Measurements from ENCODE around the gene PRKCA.
"Not testable (repeated sequence)": the region's sequence is repeated elsewhere in the genome, so short reads cannot be mapped to it uniquely, and the experiment has no call there.

PRKCA gene

DNA sequence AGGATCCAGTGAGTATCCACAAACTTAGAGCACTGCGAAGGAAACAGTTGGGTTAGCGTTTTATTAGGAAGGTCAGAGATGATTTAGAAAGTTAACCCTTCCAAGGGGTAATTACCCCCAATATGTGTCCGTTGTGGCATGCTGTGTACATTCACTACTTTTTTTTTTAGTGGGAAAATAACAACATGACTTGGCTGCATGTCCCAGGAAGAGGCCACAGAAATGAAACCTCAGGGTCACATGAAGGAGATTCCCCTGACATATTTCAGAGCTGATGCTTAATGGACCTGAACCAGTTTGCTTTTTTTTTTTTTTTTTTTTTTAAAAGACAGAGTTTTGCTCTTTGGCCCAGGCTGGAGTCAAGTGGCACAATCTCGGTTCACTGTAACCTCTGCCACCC, 167.5 kb downstream of the PRKCA start:
- H3K9me3 ChIP-seq (ENCODE audit: insufficient read depth, low read depth, low read length) = no peaks in the 10 kb centered on the region
- no peak overlapping the region for H3K27ac ChIP-seq (ENCODE audit: low read depth, low read length)
- no peak overlapping the region for H3K4me3 ChIP-seq (ENCODE audit: low read length)
- H3K4me1 ChIP-seq (ENCODE audit: insufficient read depth, low read length) = peaks cover 52% of the 10 kb centered on the region
- H3K36me3 ChIP-seq (ENCODE audit: insufficient read depth, low read length) = no peaks in the 10 kb centered on the region
- no peak overlapping the region for H3K9ac ChIP-seq (ENCODE audit: low read depth, low read length)
- no peaks in the 10 kb centered on the region for H3K27me3 ChIP-seq (ENCODE audit: insufficient read depth, low read length)
- 90% methylated on average over 4 of the region's 4 CpGs for WGBS

DNA sequence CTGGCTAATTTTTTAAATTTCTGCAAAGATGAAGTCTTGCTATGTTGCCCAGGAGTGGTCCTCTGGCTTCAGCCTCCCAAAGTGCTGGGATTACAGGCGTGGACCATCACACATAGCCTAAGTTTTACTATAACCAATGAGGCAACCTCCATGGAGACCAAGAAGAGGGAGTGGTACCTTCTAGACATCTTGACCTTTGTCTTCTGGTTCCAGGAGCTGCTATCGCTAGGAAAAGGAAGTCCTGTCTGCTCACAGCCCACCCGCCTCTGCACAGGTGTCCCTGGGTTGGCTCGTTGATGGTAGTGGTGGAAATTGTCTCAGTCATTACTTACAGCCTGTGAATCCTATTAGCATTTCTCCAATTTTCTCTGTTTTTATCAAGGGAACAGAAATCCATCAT, 169.7 kb downstream of the PRKCA start:
- H3K9me3 ChIP-seq (ENCODE audit: insufficient read depth, low read depth, low read length) = no peaks in the 10 kb centered on the region
- no peak overlapping the region for H3K9ac ChIP-seq (ENCODE audit: low read depth, low read length)
- whole genome bisulfite sequencing = 95% methylated on average over 3 of the region's 4 CpGs
- no peaks in the 10 kb centered on the region for H3K27me3 ChIP-seq (ENCODE audit: insufficient read depth, low read length)
- no peaks in the 10 kb centered on the region for H3K36me3 ChIP-seq (ENCODE audit: insufficient read depth, low read length)
- H3K27ac ChIP-seq (ENCODE audit: low read depth, low read length) = no peak overlapping the region
- H3K4me3 ChIP-seq (ENCODE audit: low read length) = no peak overlapping the region
- H3K4me1 ChIP-seq (ENCODE audit: insufficient read depth, low read length) = peaks cover 55% of the 10 kb centered on the region

GRCh38 chr17:66474258-66474657, 171.8 kb downstream of the PRKCA start:
- H3K9me3 ChIP-seq (ENCODE audit: insufficient read depth, low read depth, low read length) = no peaks in the 10 kb centered on the region

DNA sequence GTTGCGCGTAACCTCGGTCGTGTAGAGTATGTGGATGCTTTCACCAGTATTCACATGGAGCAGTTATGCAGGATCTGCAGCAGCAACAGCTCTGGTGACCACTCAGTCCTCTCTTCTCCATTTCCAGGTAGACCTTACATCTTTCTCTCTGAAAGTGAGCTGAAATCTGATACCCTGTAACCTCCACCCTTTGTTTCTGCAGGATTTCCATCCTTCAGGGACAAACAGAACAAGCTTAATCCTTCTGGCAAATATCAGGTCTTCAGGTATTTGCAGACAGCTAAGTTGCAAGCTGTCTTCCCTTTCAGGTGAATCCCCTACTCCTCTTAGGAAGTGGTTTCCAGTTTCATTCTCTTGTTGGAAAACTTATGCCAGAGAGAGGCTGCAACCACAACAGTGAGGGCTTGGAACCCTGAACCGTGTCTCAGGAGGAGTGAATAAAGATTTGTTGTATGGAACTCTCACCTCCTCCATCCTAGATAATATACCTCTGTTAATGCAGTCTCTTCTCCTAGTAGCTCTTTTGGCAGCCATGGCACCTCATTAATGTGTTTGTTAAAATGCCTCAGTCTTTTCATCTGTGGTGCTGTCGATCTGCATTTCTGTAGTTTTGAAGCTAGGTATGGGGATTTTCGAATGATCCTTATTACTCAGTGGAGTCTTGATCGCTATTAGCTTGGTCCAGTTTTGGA, 172.5 kb downstream of the PRKCA start:
- Histone ChIP-seq H3K36me3 (ENCODE audit: insufficient read depth, low read length) (no peaks in the 10 kb centered on the region), H3K4me1 (ENCODE audit: insufficient read depth, low read length) (peaks cover 33% of the 10 kb centered on the region), H3K9ac (ENCODE audit: low read depth, low read length) (peak overlapping the region; percentile 28), H3K9me3 (ENCODE audit: insufficient read depth, low read depth, low read length) (no peaks in the 10 kb centered on the region), H3K27me3 (ENCODE audit: insufficient read depth, low read length) (no peaks in the 10 kb centered on the region), H3K27ac (ENCODE audit: low read depth, low read length) (peak overlapping the region; percentile 85), H3K4me3 (ENCODE audit: low read length) (peak overlapping the region; percentile 21)
- WGBS = 66% methylated on average over 7 of the region's 8 CpGs

More at GRCh38 chr17:66474258-66474657, 171.8 kb downstream of the PRKCA start:
- peak overlapping the region; percentile 28 for H3K9ac ChIP-seq (ENCODE audit: low read depth, low read length)
- WGBS = 83% methylated on average over 1 of the region's 1 CpG
- H3K27ac ChIP-seq (ENCODE audit: low read depth, low read length) = peak overlapping the region; percentile 85
- peak overlapping the region; percentile 21 for H3K4me3 ChIP-seq (ENCODE audit: low read length)
- H3K4me1 ChIP-seq (ENCODE audit: insufficient read depth, low read length) = peaks cover 40% of the 10 kb centered on the region
- no peaks in the 10 kb centered on the region for H3K36me3 ChIP-seq (ENCODE audit: insufficient read depth, low read length)
- H3K27me3 ChIP-seq (ENCODE audit: insufficient read depth, low read length) = no peaks in the 10 kb centered on the region

GRCh38 chr17:66476014-66476413, 173.6 kb downstream of the PRKCA start:
- H3K9ac ChIP-seq (ENCODE audit: low read depth, low read length) = no peak overlapping the region
- H3K4me1 ChIP-seq (ENCODE audit: insufficient read depth, low read length) = peaks cover 38% of the 10 kb centered on the region

GRCh38 chr17:66477615-66478283, 175.3 kb downstream of the PRKCA start:
- no peak overlapping the region for H3K9ac ChIP-seq (ENCODE audit: low read depth, low read length)
- no peaks in the 10 kb centered on the region for H3K27me3 ChIP-seq (ENCODE audit: insufficient read depth, low read length)
- H3K9me3 ChIP-seq (ENCODE audit: insufficient read depth, low read depth, low read length) = no peaks in the 10 kb centered on the region

More at GRCh38 chr17:66476014-66476413, 173.6 kb downstream of the PRKCA start:
- no peaks in the 10 kb centered on the region for H3K27me3 ChIP-seq (ENCODE audit: insufficient read depth, low read length)
- no peaks in the 10 kb centered on the region for H3K9me3 ChIP-seq (ENCODE audit: insufficient read depth, low read depth, low read length)
- no peaks in the 10 kb centered on the region for H3K36me3 ChIP-seq (ENCODE audit: insufficient read depth, low read length)
- H3K27ac ChIP-seq (ENCODE audit: low read depth, low read length) = no peak overlapping the region
- no peak overlapping the region for H3K4me3 ChIP-seq (ENCODE audit: low read length)
- 89% methylated on average over 6 of the region's 6 CpGs for WGBS

GRCh38 chr17:66479230-66479889, 176.9 kb downstream of the PRKCA start:
- not testable (repeated sequence) for H3K27me3 ChIP-seq (ENCODE audit: insufficient read depth, low read length); H3K9me3 ChIP-seq (ENCODE audit: insufficient read depth, low read depth, low read length); H3K4me3 ChIP-seq (ENCODE audit: low read length); H3K9ac ChIP-seq (ENCODE audit: low read depth, low read length); H3K36me3 ChIP-seq (ENCODE audit: insufficient read depth, low read length); H3K27ac ChIP-seq (ENCODE audit: low read depth, low read length)
- 95% methylated on average over 2 of the region's 2 CpGs for WGBS
- H3K4me1 ChIP-seq (ENCODE audit: insufficient read depth, low read length) = peaks cover 26% of the 10 kb centered on the region

More at GRCh38 chr17:66477615-66478283, 175.3 kb downstream of the PRKCA start:
- no peak overlapping the region for H3K27ac ChIP-seq (ENCODE audit: low read depth, low read length)
- H3K4me3 ChIP-seq (ENCODE audit: low read length) = no peak overlapping the region
- peaks cover 39% of the 10 kb centered on the region for H3K4me1 ChIP-seq (ENCODE audit: insufficient read depth, low read length)
- 95% methylated on average over 11 of the region's 11 CpGs for WGBS
- no peaks in the 10 kb centered on the region for H3K36me3 ChIP-seq (ENCODE audit: insufficient read depth, low read length)

- Histone ChIP-seq H3K4me3 (ENCODE audit: low read length) (no peak overlapping the region), H3K36me3 (ENCODE audit: insufficient read depth, low read length) (no peaks in the 10 kb centered on the region), H3K27ac (ENCODE audit: low read depth, low read length) (no peak overlapping the region), H3K27me3 (ENCODE audit: insufficient read depth, low read length) (no peaks in the 10 kb centered on the region), H3K9ac (ENCODE audit: low read depth, low read length) (no peak overlapping the region), H3K9me3 (ENCODE audit: insufficient read depth, low read depth, low read length) (no peaks in the 10 kb centered on the region), H3K4me1 (ENCODE audit: insufficient read depth, low read length) (peaks cover 21% of the 10 kb centered on the region)
- 88% methylated on average over 5 of the region's 5 CpGs for WGBS
Observed at GRCh38 chr17:66480243-66480642, 177.8 kb downstream of the PRKCA start.

DNA sequence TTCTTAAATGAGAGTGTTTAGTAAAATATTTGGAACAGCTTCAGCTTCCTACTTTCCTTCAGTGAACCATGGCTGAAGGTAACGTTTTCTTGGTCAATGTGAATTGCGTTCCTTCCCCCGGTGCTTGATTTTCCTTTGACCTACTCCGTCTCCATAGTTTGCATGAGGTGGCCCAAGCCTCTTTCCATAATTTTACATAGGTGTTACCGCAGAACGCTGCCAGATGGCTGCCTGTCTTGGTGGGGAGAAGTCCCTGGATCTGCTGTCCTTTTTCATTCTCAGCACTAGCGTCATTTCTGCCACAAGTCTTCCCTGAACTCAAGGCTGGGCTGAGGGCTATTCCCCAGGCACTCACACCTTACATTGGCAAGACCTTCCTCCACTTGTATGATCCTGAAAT, 178.4 kb downstream of the PRKCA start:
- Histone ChIP-seq H3K36me3 (ENCODE audit: insufficient read depth, low read length) (no peaks in the 10 kb centered on the region), H3K27ac (ENCODE audit: low read depth, low read length) (no peak overlapping the region), H3K9me3 (ENCODE audit: insufficient read depth, low read depth, low read length) (no peaks in the 10 kb centered on the region), H3K4me1 (ENCODE audit: insufficient read depth, low read length) (peaks cover 21% of the 10 kb centered on the region), H3K4me3 (ENCODE audit: low read length) (no peak overlapping the region), H3K9ac (ENCODE audit: low read depth, low read length) (no peak overlapping the region), H3K27me3 (ENCODE audit: insufficient read depth, low read length) (no peaks in the 10 kb centered on the region)
- WGBS = 81% methylated on average over 7 of the region's 7 CpGs

DNA sequence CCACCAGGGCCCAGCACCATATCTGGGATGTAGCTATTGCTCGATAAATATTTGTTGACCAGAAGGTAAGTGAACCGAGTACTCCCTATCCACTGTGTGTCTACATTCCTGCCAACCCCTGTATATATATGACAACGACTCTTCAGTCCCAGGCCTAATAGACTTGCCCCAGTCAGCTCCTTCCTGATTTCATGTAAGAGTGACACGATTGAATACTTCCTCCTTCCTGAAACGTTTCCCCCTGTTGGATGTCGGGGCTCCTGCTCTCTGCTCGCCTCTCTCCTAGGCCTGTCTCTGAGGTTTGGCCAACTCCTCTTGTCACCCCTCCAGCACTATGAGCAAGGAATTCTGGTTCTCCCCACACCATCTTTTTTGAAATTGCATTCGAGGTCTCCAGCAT, 178.9 kb downstream of the PRKCA start:
- no peaks in the 10 kb centered on the region for H3K9me3 ChIP-seq (ENCODE audit: insufficient read depth, low read depth, low read length)

DNA sequence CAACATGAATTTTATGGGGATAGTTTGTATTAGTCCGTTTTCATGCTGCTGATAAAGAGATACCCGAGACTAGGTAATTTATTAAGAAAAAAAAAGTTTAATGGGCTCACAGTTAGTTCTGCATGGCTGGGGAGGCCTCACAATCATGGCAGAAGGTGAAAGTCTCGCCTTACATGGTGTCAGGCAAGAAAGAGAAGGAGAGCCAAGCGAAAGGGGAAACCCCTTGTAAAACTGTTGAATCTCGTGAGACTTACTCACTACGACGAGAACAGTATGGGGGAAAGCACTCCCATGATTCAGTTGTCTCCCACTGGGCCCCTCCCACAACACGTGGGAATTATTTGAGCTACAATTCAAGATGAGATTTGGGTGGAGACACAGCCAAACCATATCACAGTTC, 181.5 kb downstream of the PRKCA start:
- Histone ChIP-seq H3K27ac (ENCODE audit: low read depth, low read length) (no peak overlapping the region), H3K36me3 (ENCODE audit: insufficient read depth, low read length) (no peaks in the 10 kb centered on the region), H3K9ac (ENCODE audit: low read depth, low read length) (no peak overlapping the region), H3K4me3 (ENCODE audit: low read length) (no peak overlapping the region), H3K4me1 (ENCODE audit: insufficient read depth, low read length) (peaks cover 14% of the 10 kb centered on the region), H3K9me3 (ENCODE audit: insufficient read depth, low read depth, low read length) (no peaks in the 10 kb centered on the region), H3K27me3 (ENCODE audit: insufficient read depth, low read length) (no peaks in the 10 kb centered on the region)
- 90% methylated on average over 8 of the region's 8 CpGs for WGBS

More for the DNA sequence above, 178.9 kb downstream of the PRKCA start:
- Histone ChIP-seq H3K27ac (ENCODE audit: low read depth, low read length) (no peak overlapping the region), H3K4me1 (ENCODE audit: insufficient read depth, low read length) (peaks cover 18% of the 10 kb centered on the region), H3K9ac (ENCODE audit: low read depth, low read length) (no peak overlapping the region), H3K36me3 (ENCODE audit: insufficient read depth, low read length) (no peaks in the 10 kb centered on the region), H3K4me3 (ENCODE audit: low read length) (no peak overlapping the region), H3K27me3 (ENCODE audit: insufficient read depth, low read length) (no peaks in the 10 kb centered on the region)
- 92% methylated on average over 8 of the region's 8 CpGs for WGBS
